ENCODE data around the gene WNT16. TPM values are rescaled to one million over a fixed set of nuclear protein-coding genes. Genes with fewer than 3 reads are reported as not detected.

WNT16 gene
- total and polyA plus RNA-seq, 2 experiments from 2014 or later: 0.58 to 2.8 TPM

DNA sequence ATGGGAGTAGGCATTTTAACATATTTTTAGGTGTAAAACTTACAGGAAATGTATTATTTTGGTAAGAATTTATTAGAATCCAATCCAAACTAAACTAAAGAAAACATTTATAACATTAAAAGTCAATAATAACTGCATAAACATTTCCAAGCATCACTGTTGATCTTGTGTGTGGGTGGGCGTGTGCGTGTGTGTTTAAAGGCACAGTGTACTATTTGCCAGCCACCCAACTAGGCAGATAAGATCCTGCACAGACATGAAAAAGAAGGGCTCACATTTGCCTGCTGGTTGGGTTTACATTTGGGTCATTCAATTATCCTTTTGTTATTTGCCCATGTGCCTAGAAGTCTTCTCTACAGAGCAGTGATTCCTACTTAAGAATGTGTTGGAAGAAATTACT is 31.0 kb upstream of the WNT16 start:
- 35% methylated on average over 2 of the region's 2 CpGs for WGBS (ENCODE audit: low lambda C conversion rate, missing lambda C conversion rate)
- Histone ChIP-seq H3K27ac (no peak overlapping the region), H2AFZ (no peak overlapping the region), H3K36me3 (replicated peaks; ENCODE audit: insufficient read depth, low read depth) (no peaks in the 10 kb centered on the region), H3K4me3 (no peak overlapping the region), H3K4me2 (no peak overlapping the region), H3K9me3 (ENCODE audit: low read depth) (no peaks in the 10 kb centered on the region), H3K4me1 (ENCODE audit: insufficient read depth) (peaks cover 5% of the 10 kb centered on the region), H3K27me3 (no peaks in the 10 kb centered on the region), H3K79me2 (no peaks in the 10 kb centered on the region), H3K9me2 (replicated peaks; ENCODE audit: insufficient read depth) (no peaks in the 10 kb centered on the region), H4K20me1 (ENCODE audit: insufficient read depth, poor library complexity, severe bottlenecking) (no peaks in the 10 kb centered on the region)
- no peak for DNase-seq (ENCODE audit: low spot score)
- TF ChIP-seq EZH2phosphoT487 (IDR thresholded peaks at IDR 0.05; ENCODE audit: low read depth, severe bottlenecking, unreplicated experiment): no peak
- no peak for TF ChIP-seq EZH2 (IDR thresholded peaks at IDR 0.05; ENCODE audit: borderline replicate concordance)
- TF ChIP-seq, protein P1, sequence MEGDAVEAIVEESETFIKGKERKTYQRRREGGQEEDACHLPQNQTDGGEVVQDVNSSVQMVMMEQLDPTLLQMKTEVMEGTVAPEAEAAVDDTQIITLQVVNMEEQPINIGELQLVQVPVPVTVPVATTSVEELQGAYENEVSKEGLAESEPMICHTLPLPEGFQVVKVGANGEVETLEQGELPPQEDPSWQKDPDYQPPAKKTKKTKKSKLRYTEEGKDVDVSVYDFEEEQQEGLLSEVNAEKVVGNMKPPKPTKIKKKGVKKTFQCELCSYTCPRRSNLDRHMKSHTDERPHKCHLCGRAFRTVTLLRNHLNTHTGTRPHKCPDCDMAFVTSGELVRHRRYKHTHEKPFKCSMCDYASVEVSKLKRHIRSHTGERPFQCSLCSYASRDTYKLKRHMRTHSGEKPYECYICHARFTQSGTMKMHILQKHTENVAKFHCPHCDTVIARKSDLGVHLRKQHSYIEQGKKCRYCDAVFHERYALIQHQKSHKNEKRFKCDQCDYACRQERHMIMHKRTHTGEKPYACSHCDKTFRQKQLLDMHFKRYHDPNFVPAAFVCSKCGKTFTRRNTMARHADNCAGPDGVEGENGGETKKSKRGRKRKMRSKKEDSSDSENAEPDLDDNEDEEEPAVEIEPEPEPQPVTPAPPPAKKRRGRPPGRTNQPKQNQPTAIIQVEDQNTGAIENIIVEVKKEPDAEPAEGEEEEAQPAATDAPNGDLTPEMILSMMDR (IDR thresholded peaks at IDR 0.05; ENCODE audit: poor library complexity): no peak

DNA sequence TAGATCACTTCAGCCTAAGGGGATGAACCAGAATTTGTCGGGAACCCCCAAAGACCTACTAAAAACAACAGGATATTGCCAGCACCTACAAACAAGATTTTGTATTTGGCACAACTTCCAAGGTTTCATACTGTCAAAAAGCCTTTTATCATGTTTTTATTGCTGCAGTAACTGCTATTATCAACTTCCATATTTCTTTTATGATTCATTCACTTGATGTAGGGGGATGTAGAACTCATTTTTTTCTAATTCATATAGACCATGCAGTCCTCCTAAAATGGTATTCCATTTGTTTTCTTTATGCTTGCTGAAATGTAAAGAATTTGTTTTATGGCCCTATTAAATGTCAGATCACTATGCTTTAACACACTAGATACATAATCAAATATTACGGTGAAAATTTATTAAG is 30.0 kb upstream of the WNT16 start:
- Histone ChIP-seq H3K9me3 (ENCODE audit: low read depth) (no peaks in the 10 kb centered on the region), H3K9me2 (replicated peaks; ENCODE audit: insufficient read depth) (no peaks in the 10 kb centered on the region), H3K36me3 (replicated peaks; ENCODE audit: insufficient read depth, low read depth) (no peaks in the 10 kb centered on the region), H3K79me2 (no peaks in the 10 kb centered on the region), H3K27me3 (no peaks in the 10 kb centered on the region), H4K20me1 (ENCODE audit: insufficient read depth, poor library complexity, severe bottlenecking) (no peaks in the 10 kb centered on the region), H3K4me3 (no peak overlapping the region), H3K4me2 (no peak overlapping the region), H3K4me1 (ENCODE audit: insufficient read depth) (peaks cover 5% of the 10 kb centered on the region), H2AFZ (no peak overlapping the region), H3K27ac (no peak overlapping the region)
- TF ChIP-seq, protein P1 (IDR thresholded peaks at IDR 0.05; ENCODE audit: poor library complexity): no peak
- TF ChIP-seq EZH2phosphoT487 (IDR thresholded peaks at IDR 0.05; ENCODE audit: low read depth, severe bottlenecking, unreplicated experiment) (no peak), EZH2 (IDR thresholded peaks at IDR 0.05; ENCODE audit: borderline replicate concordance) (no peak)
- DNase-seq (ENCODE audit: low spot score): no peak
- WGBS (ENCODE audit: low lambda C conversion rate, missing lambda C conversion rate): 59% methylated on average over 2 of the region's 2 CpGs

DNA sequence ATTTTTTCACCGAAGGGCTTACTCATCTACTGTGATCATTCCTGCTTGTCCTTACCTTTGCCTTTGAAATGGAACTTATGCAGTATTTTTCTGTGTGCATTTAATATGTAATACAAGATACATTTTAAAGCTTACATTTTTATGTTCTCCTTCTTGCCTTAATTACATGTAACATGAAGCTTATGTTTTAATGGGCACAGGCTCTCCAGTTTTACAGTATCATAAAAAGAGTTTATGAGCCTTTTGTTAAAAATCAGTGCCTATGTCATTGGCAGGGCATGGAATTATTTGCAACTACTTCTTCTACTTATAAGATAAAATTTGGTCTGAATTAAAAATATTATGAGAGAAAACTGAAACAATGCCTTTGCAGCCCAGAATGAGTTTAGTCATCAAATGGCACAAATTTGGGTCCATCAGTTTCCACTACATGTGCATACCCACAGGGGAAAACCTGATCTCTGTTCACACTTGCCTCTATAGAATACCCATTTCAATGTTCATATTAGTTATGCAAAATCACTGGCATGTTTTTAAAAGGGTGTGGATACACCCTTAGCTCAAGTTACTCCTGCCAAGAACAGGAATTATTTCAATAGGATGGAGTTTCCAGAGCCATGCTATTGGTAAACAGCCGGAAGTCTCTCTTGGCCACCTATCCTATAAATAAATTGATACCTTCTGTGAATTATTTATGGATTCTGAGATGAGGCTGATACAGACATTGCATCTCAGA is 27.9 kb upstream of the WNT16 start:
- Histone ChIP-seq H3K4me2 (no peak overlapping the region), H2AFZ (no peak overlapping the region), H3K36me3 (replicated peaks; ENCODE audit: insufficient read depth, low read depth) (no peaks in the 10 kb centered on the region), H3K27ac (no peak overlapping the region), H3K9me2 (replicated peaks; ENCODE audit: insufficient read depth) (no peaks in the 10 kb centered on the region), H3K27me3 (no peaks in the 10 kb centered on the region), H3K79me2 (no peaks in the 10 kb centered on the region), H3K4me1 (ENCODE audit: insufficient read depth) (peaks cover 14% of the 10 kb centered on the region), H4K20me1 (ENCODE audit: insufficient read depth, poor library complexity, severe bottlenecking) (no peaks in the 10 kb centered on the region), H3K4me3 (no peak overlapping the region), H3K9me3 (ENCODE audit: low read depth) (no peaks in the 10 kb centered on the region)
- 64% methylated on average over 2 of the region's 2 CpGs for WGBS (ENCODE audit: low lambda C conversion rate, missing lambda C conversion rate)
- TF ChIP-seq EZH2phosphoT487 (IDR thresholded peaks at IDR 0.05; ENCODE audit: low read depth, severe bottlenecking, unreplicated experiment): no peak
- TF ChIP-seq, protein P1 (IDR thresholded peaks at IDR 0.05; ENCODE audit: poor library complexity): no peak
- no peak for TF ChIP-seq EZH2 (IDR thresholded peaks at IDR 0.05; ENCODE audit: borderline replicate concordance)
- DNase-seq (ENCODE audit: low spot score): no peak
